ENCODE measurements around the gene CDC123.
"Not testable (repeated sequence)": the region's sequence is repeated elsewhere in the genome, so short reads cannot be mapped to it uniquely, and the experiment has no call there.

CDC123 gene

GRCh38 chr10:12238821-12239220 lies 42.8 kb downstream of the CDC123 start:
- peaks cover 37% of the 10 kb centered on the region for H3K4me1 Mint-ChIP-seq
- no peaks in the 10 kb centered on the region for H3K27me3 Mint-ChIP-seq
- no peak for ATAC-seq
- H3K36me3 Mint-ChIP-seq: peaks cover 59% of the 10 kb centered on the region
- H3K9me3 Mint-ChIP-seq: no peaks in the 10 kb centered on the region
- H3K4me3 Mint-ChIP-seq: no peak overlapping the region
- no peak overlapping the region for H3K27ac Mint-ChIP-seq

- peaks cover 70% of the 10 kb centered on the region for H3K36me3 Mint-ChIP-seq
- H3K4me3 Mint-ChIP-seq: peak overlapping the region; percentile 72
- H3K27ac Mint-ChIP-seq: peak overlapping the region; percentile 98
- peak; percentile 38 for ATAC-seq
- peaks cover 56% of the 10 kb centered on the region for H3K4me1 Mint-ChIP-seq
- H3K9me3 Mint-ChIP-seq: no peaks in the 10 kb centered on the region
- H3K27me3 Mint-ChIP-seq: no peaks in the 10 kb centered on the region
These were observed 46.0 kb downstream of the CDC123 start for GRCh38 chr10:12241810-12242529.

GRCh38 chr10:12243864-12244620 lies 48.1 kb downstream of the CDC123 start:
- peak; percentile 96 for ATAC-seq

DNA sequence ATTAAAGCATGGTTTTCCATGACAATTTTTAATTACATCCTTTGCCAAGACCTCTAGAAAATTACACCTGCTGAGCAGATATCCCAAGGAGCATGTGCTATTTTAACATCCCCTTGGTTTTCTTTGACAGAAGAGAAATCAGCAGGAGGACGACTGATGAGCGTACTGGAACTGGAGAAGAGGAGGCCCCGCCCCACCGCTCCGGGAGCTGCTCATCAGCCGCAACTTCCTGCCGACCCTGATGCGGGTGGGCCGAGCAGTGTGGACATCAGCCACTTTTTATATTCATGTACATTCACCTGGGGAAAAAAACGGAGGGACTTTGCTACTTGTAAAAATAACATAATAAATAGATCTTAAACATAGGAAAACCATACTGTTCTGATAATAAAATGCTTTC lies 54.2 kb downstream of the CDC123 start:
- Mint-ChIP-seq H3K4me3 (no peak overlapping the region), H3K4me1 (peaks cover 22% of the 10 kb centered on the region), H3K36me3 (peaks cover 48% of the 10 kb centered on the region), H3K9me3 (no peaks in the 10 kb centered on the region), H3K27ac (peak overlapping the region; percentile 67), H3K27me3 (no peaks in the 10 kb centered on the region)
- no peak for ATAC-seq

More at GRCh38 chr10:12243864-12244620, 48.1 kb downstream of the CDC123 start:
- peaks cover 64% of the 10 kb centered on the region for H3K4me1 Mint-ChIP-seq
- peak overlapping the region; percentile 98 for H3K27ac Mint-ChIP-seq
- H3K4me3 Mint-ChIP-seq: peak overlapping the region; percentile 51
- no peaks in the 10 kb centered on the region for H3K27me3 Mint-ChIP-seq
- H3K9me3 Mint-ChIP-seq: no peaks in the 10 kb centered on the region
- peaks cover 72% of the 10 kb centered on the region for H3K36me3 Mint-ChIP-seq

GRCh38 chr10:12250702-12251101 lies 54.7 kb downstream of the CDC123 start:
- not testable (repeated sequence) for H3K9me3 Mint-ChIP-seq, H3K27ac Mint-ChIP-seq, ATAC-seq, H3K4me3 Mint-ChIP-seq, H3K27me3 Mint-ChIP-seq
- Mint-ChIP-seq H3K4me1 (peaks cover 22% of the 10 kb centered on the region), H3K36me3 (peaks cover 42% of the 10 kb centered on the region)

- H3K4me3 Mint-ChIP-seq: no peak overlapping the region
- no peak overlapping the region for H3K27ac Mint-ChIP-seq
- peaks cover 35% of the 10 kb centered on the region for H3K36me3 Mint-ChIP-seq
- H3K27me3 Mint-ChIP-seq: no peaks in the 10 kb centered on the region
- peaks cover 19% of the 10 kb centered on the region for H3K4me1 Mint-ChIP-seq
- no peak for ATAC-seq
- H3K9me3 Mint-ChIP-seq: no peaks in the 10 kb centered on the region
These were observed 55.6 kb downstream of the CDC123 start for GRCh38 chr10:12251581-12251980.

GRCh38 chr10:12252882-12253546 lies 57.0 kb downstream of the CDC123 start:
- peaks cover 23% of the 10 kb centered on the region for H3K36me3 Mint-ChIP-seq
- H3K4me1 Mint-ChIP-seq: peaks cover 8% of the 10 kb centered on the region
- no peaks in the 10 kb centered on the region for H3K9me3 Mint-ChIP-seq
- H3K27ac Mint-ChIP-seq: peak overlapping the region; percentile 89
- H3K27me3 Mint-ChIP-seq: no peaks in the 10 kb centered on the region
- ATAC-seq: peak; percentile 88
- peak overlapping the region; percentile 66 for H3K4me3 Mint-ChIP-seq

DNA sequence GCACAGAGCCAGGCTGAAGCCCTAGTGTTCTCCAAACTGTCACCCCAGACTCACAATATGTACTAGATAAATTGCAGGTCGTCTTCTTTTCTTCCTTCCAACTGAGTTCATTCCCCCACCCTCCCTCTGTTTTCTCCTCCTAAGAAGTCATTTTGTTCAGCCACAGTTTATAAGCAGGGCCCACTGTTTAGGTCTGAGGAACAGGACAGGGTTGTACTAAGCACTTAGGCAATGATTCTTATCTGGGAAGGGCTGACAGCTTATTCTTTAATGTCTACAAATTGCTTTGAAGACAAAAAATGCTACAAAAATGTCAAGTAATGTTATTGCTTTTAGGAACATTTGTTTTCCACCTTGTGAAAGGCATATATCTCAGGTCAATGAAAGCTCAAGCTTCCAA lies 59.1 kb downstream of the CDC123 start:
- ATAC-seq: no peak
- no peaks in the 10 kb centered on the region for H3K9me3 Mint-ChIP-seq
- H3K4me1 Mint-ChIP-seq: peaks cover 8% of the 10 kb centered on the region
- no peak overlapping the region for H3K27ac Mint-ChIP-seq
- no peaks in the 10 kb centered on the region for H3K27me3 Mint-ChIP-seq
- peaks cover 12% of the 10 kb centered on the region for H3K36me3 Mint-ChIP-seq
- H3K4me3 Mint-ChIP-seq: no peak overlapping the region

- Mint-ChIP-seq H3K4me1 (peaks cover 16% of the 10 kb centered on the region), H3K27me3 (no peaks in the 10 kb centered on the region), H3K9me3 (no peaks in the 10 kb centered on the region), H3K36me3 (no peaks in the 10 kb centered on the region), H3K27ac (peak overlapping the region; percentile 24), H3K4me3 (no peak overlapping the region)
- no peak for ATAC-seq
These were observed 64.0 kb downstream of the CDC123 start for GRCh38 chr10:12259988-12260387.

GRCh38 chr10:12262278-12262981 lies 66.4 kb downstream of the CDC123 start:
- Mint-ChIP-seq H3K36me3 (no peaks in the 10 kb centered on the region), H3K4me1 (peaks cover 30% of the 10 kb centered on the region), H3K27me3 (no peaks in the 10 kb centered on the region), H3K4me3 (no peak overlapping the region), H3K9me3 (no peaks in the 10 kb centered on the region), H3K27ac (no peak overlapping the region)
- ATAC-seq: no peak

- Mint-ChIP-seq H3K4me1 (peaks cover 36% of the 10 kb centered on the region), H3K4me3 (peak overlapping the region; percentile 74), H3K9me3 (no peaks in the 10 kb centered on the region), H3K27ac (peak overlapping the region; percentile 96), H3K27me3 (no peaks in the 10 kb centered on the region), H3K36me3 (no peaks in the 10 kb centered on the region)
- peak; percentile 93 for ATAC-seq
These were observed 68.4 kb downstream of the CDC123 start for GRCh38 chr10:12264204-12264940.

DNA sequence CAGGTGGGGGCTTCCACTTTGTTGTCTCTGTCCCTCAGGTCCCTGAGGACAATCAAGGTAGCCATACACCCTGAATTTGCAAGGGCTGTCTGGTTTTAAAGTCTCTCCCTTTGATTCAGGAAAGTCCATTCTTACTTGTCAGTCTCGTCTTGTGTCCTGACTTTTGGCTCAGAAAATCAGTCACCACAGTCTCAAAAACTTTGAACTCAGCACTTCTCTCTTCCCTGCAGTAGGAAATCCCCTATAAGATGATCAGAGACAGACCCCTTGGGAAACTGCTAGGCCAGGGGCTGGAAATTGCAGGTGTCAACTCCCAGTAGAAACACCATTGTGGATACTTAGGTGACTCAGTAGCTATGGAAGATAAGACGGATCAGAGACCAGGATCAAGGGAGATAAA lies 73.1 kb downstream of the CDC123 start:
- Mint-ChIP-seq H3K9me3 (no peaks in the 10 kb centered on the region), H3K4me1 (peaks cover 59% of the 10 kb centered on the region), H3K27ac (peak overlapping the region; percentile 74), H3K4me3 (no peak overlapping the region), H3K27me3 (no peaks in the 10 kb centered on the region), H3K36me3 (no peaks in the 10 kb centered on the region)
- no peak for ATAC-seq

DNA sequence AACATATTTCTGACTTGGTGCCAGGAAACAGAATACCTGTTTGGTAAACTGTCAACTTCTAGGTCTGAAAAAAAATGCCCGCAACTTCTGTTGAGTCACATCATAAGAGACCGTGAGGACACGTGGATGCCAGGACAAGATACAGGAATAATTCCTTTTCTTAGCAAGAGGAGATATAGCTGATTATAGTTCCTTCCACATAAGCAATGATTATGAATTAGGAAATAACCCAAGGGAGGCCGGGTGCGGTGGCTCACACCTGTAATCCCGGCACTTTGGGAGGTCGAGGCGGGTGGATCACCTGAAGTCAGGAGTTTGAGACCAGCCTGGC lies 75.2 kb downstream of the CDC123 start:
- no peak for ATAC-seq
- Mint-ChIP-seq H3K9me3 (no peaks in the 10 kb centered on the region), H3K4me3 (no peak overlapping the region), H3K27ac (peak overlapping the region; percentile 74), H3K27me3 (no peaks in the 10 kb centered on the region), H3K36me3 (no peaks in the 10 kb centered on the region), H3K4me1 (peaks cover 41% of the 10 kb centered on the region)

DNA sequence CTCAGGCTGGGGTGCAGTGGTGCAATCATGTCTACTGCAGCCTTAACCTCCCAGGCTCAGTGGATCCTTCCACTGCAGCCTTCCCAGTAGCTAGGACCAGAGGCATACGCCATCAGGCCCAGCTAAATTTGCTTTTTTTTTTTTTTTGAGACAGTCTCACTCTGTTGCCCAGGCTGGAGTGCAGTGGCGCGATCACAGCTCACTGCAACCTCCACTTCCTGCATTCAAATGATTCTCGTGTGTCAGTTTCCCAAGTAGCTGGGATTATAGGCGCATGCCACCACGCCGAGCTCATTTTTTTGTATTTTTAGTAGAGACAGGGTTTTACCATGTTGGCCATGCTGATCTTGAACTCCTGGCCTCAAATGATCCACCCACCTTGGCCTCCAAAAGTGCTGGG lies 81.9 kb downstream of the CDC123 start:
- Mint-ChIP-seq H3K27ac (peak overlapping the region; percentile 81), H3K4me1 (peaks cover 23% of the 10 kb centered on the region)
- H3K36me3 Mint-ChIP-seq, H3K4me3 Mint-ChIP-seq, H3K27me3 Mint-ChIP-seq, H3K9me3 Mint-ChIP-seq: not testable (repeated sequence)
- peak; percentile 78 for ATAC-seq
